ENCODE results near the gene BRMS1. TPM values are rescaled to one million over a fixed set of nuclear protein-coding genes. Genes with fewer than 3 reads are reported as not detected.
A peak's percentile ranks its signal among the peaks of the same experiment; 100 is the strongest.
"Not testable (repeated sequence)": the region's sequence is repeated elsewhere in the genome, so short reads cannot be mapped to it uniquely, and the experiment has no call there.

BRMS1 gene
- total RNA-seq, 1 donor from 2014 or later, result 32.2 TPM

GRCh38 chr11:66324664-66325063, 20.2 kb downstream of the BRMS1 start:
- no peak for DNase-seq (ENCODE audit: low spot score)

- DNase-seq (ENCODE audit: low spot score), result no peak
Measured at GRCh38 chr11:66323684-66324083, 21.2 kb downstream of the BRMS1 start.

DNA sequence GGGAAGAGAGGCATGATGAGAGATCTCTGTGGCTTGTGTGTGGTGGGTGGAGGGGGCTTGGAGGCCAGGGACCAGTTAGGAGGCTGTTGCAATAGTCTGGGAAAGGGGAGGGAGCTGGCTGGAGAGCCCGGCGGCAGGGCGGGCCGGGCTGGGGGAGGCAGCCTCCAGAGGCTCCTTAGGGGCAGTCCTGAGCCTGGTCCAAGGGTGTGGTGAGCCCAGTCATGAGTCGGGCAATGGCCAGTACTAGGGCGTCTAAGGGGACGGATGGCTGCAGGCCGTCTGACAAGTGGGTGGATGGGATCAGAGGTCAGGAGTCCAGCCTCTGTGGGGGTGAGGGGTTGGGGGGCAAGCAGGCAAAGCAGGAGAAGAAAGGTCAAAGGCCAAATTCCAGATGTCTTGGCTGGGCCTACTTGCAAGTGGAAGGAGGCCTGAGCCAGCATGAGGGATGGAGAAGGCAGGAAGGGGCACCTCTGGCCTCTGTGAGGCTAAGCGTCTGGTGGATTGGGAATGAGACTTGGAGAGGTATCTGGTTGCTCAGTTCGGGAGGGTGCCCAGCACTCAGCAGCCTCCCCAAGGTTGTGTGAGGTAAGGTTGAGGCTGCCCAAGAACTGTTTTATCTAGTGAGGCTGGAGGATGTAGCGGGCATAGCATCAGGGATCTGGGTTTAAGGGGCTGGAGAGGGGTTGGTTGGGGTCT, 22.0 kb downstream of the BRMS1 start:
- no peak for DNase-seq (ENCODE audit: low spot score)

DNA sequence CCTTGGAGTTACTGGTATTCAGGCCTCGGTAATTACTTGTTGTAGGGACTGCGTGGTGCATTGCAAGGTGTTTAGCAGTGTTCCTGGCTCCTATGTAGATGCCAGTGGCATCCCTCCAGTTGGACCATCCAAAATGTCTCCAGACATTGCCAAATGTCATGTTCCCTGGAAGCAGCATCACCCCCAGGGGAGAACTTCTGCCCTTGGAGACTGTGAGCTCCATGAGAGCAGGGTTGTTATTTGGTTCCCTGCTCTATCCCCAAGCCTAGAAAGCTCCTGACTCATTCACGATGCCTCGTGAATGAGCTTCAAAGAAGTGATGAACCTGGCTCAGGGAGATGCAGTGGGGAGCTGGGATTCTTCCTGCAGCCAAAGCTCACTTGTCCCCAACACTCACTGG, 23.3 kb downstream of the BRMS1 start:
- DNase-seq (ENCODE audit: low spot score), result no peak

DNA sequence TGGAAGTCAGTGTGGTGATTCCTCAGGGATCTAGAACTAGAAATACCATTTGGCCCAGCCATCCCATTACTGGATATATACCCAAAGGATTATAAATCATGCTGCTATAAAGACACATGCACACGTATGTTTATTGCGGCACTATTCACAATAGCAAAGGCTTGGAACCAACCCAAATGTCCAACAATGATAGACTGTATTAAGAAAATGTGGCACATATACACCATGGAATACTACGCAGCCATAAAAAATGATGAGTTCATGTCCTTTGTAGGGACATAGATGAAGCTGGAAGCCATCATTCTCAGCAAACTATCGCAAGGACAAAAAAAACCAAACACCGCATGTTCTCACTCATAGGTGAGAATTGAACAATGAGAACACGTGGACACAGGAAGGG, 24.2 kb downstream of the BRMS1 start:
- not testable (repeated sequence) for DNase-seq (ENCODE audit: low spot score)

DNA sequence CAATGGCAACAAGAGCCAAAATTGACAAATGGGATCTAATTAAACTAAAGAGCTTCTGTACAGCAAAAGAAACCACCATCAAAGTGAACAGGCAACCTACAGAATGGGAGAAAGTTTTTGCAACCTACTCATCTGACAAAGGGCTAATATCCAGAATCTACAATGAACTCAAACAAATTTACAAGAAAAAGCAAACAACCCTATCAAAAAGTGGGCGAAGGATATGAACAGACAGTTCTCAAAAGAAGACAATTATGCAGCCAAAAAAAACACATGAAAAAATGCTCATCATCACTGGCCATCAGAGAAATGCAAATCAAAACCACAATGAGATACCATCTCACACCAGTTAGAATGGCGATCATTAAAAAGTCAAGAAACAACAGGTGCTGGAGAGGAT, 24.6 kb downstream of the BRMS1 start:
- not testable (repeated sequence) for DNase-seq (ENCODE audit: low spot score)

DNA sequence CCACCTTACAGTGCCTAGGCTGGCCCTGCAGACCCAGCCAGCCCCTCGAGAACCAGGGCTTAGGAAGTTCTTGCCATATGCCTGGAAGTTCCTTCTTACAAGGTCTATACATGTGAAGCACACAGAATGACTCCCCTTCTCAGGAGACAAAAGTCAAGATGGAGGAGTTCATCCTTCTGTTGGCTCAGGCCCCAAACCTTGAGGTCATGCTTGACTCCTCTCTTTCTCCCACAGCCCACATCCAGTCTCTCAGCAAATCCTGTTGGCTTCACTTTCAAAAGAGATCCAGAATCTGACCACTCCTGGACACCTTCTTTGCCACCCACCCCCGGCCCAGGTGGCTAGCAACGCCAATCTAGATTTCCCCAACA, 26.3 kb downstream of the BRMS1 start:
- no peak for DNase-seq (ENCODE audit: low spot score)

DNA sequence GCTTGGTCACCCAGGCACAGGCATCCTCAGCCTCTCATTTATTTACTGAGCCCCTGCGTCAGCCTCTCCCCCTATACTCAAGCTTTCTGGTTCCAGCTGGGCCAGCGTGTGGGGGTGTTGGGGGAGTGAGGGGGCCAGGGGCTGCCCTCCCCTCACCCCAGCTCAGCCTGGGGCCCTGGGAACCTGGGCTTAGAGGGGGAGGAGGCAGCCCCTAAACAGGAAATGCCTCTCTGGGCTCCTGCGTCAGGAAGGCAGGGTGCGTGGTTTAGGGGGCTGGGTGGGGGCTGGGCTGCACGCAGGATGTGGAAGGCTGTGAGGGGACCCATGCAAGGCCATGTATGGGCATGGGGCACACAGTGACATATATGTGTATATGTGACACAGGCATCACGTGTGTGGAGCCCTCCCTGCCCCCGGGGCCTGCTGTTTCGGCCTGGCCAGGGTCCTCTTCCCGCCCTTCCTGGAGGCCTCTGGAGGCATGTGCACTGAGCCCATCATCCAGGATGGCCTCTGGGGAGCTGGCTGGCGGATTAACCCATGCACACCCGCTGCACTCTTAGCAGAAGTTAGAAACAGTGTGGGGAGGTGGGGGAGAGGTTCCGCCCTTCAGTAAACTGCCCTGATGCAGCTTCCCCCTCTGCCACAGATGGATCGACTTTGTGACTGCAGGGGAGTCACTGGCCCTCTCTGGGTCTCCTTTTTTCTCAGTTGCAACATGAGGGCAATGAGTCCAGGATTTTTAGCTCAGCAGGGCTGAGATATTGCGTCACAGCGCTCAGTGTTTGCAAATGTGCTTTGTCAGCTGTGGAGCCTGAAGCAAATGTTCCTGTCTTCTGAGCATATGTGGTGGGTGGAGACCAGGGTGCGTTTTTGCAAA, 26.9 kb downstream of the BRMS1 start:
- peak; percentile 64 for DNase-seq (ENCODE audit: low spot score)

- DNase-seq (ENCODE audit: low spot score), result peak; percentile 37
Measured at GRCh38 chr11:66317322-66317722, 27.6 kb downstream of the BRMS1 start.

- peak; percentile 58 for DNase-seq (ENCODE audit: low spot score)
Measured at GRCh38 chr11:66316849-66317251, 28.1 kb downstream of the BRMS1 start, which contains the start of gene CD248. TSS of gene CD248 (minus strand) at chr11:66317044. CDS start at chr11:66317027, 17 bp downstream.

DNA sequence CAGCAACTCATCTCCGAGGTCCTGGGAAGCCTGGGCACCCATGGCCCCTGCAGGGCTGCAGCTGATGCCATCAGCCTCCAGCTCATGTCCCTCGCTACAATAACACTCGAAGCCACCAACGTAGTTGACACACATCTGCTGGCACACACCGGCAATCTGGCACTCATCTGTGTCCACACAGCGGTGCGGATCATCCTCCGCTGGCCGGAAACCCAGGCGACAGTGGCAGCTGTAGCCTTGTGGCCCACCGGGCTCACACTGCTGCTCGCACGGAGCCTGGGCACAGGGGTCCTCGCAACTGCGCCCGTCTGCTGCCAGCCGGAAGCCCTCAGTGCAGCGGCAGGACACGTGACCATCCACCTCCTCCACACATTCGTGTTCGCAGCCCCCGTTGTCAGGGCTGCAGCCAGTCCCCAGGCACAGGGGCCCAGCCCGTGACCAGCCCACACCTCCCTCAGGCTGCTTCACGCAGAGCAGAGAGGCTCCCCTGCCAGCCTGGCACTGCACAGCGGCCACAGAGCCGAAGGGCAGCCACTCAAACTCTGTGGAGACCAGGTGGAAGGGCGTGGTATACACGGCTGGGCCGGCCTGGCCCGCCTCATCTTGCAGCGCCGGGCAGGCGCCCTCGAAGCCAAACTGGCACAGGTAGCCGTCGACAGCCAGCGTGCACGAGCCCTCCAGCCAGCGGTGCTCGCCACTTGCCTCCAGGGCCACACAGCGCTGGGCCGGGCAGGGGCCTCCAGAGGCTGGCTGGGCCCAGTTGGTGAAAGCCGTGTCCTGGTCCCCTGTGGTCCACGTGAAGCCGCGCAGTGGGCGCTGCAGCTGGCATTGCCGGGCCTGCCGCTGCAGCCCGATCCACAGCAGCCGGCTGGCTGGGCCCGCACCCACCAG, 28.7 kb downstream of the BRMS1 start:
- no peak for DNase-seq (ENCODE audit: low spot score)

DNA sequence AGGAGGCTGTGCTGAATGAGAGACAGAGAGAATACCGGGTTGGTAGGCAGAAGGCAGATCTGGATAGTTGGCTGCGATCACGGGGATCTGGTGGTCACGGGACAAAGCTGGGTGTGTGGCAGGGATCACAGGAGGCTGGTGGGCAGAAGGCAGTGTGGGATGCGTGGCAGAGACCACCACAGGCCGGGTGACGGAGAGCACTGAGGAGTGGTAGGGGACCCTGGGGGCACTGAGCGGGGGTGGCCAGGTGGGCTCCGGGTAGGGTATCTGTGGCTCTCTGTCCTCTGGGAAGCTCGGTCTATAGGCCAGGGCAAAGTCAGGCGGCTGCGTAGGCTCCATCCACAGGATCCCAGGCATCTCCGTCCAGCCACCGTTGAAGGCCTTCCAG, 29.4 kb downstream of the BRMS1 start:
- no peak for DNase-seq (ENCODE audit: low spot score)

DNA sequence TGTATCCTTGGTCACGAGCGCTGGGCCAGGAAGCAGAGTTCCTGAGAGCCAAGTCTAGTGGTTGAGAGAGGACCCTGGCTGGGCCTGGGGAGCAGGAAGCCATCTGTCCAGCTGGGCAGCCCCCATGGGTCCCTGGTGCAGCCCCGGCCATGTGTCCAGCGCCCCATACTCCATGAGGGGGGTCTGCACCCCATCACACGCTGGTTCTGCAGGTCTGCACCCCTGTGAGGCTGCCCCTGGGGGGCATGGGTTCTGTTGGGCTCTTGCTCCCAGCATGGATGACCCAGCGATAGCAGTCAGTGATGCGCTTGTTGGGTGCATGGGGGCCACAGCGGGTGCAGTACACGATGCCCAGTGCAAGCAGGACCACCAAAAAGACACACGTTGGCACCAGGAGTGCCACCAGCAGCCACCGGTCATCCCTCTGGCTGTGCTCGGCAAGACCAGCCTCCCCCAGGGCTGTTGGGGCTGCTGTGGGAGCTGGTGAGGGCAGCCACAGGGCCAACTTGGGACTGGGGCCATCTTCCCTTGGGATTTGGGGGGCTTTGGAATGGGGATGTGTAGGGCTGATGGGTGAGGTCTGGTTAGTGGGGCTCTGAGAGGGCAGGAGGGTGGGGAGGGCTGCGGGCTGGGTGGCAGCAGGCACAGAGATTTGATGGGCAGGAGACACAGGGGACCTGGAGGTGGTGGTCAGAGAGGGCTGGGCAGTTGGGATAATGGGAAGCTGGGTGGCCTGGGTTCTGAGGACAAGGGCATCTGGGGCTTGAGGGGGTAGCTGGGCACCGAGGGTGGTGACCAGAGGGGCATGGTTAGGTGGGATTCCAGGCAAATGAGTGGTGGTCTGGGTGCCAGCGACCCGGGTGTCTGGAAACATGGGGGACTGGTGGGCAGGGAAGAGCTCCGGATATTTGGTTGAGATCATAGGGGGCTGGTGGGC, 30.1 kb downstream of the BRMS1 start:
- no peak for DNase-seq (ENCODE audit: low spot score)

DNA sequence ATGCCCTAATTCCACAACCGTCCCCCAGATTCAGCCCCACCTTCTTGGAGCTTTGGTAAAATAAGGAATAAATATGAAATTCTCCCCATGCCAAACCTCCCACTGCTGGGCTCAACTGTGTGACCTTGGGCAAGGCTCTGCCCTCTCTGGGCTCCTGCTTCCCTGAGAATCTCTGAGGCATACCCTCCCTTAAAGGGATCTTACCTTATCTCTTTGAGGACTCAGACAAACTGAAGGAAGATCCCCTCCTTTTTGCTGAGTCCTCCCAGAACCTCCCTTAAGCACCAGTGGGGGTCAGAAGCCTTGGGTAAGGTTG, 30.8 kb downstream of the BRMS1 start:
- no peak for DNase-seq (ENCODE audit: low spot score)

DNA sequence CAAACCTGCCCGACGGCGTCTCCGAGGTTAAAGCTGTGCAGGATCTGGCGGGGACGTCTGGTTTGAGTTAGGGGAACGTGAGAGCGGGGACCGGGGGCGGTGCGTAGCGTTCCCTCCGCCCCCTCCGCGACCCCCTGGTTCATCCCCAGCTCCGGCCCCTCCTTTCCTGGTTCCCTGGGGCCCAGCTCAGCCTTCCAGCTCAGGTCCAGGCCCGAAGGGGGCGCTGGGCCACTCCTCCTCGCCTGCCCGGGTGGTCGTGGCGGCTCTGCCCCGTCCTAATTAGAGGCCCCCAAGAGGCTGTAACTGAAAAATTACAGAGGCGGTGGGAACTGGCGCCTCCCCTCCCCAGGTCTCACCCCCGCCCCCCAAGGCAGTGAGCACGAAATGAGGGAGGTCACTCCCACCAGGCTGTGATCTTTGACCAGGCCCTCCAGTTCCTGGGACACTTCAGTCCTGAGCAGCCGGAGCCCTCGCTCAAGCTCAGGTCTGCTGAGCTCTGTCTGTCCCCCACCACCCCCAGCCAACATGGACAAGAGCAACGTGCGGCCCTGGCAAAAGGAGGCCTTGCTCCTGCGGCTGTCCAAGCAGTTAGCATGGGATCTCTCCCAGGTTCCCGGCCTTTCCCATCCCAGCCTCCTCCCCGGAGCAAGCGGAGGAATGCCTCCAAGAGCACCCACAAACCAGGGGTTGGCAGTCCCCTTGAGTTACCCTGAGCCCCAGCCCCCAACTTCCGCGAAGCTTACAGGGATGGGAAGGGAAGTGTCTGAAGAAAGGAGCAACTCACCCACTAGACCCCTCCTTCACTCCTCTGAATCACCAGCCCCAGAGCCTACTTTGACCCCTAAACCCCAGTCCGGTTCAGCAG, 31.4 kb downstream of the BRMS1 start:
- DNase-seq (ENCODE audit: low spot score), result no peak

- DNase-seq (ENCODE audit: low spot score), result peak; percentile 100
Measured at GRCh38 chr11:66312549-66313320, 32.2 kb downstream of the BRMS1 start.

DNA sequence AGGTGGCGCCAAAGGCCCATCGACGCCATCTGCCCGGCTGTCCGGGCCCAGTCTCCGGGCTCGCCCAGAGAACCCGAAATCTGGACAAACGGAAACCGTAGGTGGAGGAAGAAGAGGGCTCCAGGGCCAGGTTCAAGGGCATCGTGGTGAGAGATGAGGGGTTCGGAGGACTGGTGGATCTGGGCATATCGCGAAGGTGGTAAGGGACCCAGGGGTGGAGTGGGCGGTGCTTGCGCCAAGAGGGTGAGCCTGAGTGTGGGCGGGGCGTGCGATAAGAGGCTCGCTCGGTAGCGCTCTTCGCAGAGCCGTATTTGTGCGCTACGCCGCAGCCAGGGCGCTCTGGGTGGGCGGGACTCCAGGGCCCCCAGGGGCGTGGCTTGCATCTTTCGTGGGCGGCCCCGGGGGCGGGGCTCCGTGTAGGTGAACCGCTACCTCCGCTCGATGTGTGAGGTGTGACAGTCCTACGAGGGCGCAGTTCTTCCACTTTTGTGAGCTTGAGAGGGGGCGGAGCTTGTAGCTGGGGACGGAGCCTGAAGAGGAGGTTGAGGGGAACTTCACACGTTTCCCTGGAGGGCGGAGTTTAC, 32.8 kb downstream of the BRMS1 start:
- peak; percentile 96 for DNase-seq (ENCODE audit: low spot score)

DNA sequence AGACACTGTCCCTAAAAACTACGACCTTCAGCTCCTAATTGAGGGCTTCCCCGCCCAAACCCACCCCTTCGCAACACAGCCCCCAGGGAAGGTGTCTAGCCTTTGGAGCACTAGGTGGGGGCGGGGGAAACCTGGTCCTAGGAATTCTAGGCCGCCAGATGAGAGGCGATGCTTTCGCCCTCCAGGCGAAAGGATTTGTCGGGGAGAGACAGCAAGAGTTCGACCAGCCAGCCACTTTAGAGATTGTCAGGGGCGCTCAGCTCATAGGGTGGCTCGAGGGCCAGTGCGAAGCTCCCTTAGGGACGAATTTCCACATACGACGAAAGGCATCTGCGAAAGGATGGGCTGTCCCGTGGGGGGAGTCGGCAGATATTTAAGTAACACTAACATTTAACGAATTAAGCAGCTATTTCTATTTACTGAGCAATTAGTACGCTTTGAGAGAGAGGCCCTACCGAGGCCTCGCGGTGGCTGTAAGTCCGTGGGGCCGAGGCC, 33.4 kb downstream of the BRMS1 start:
- no peak for DNase-seq (ENCODE audit: low spot score)
